Adrenal gland (tissue), 12 donors: ENCODE data around the gene FYTTD1. TPM values are rescaled to one million over a fixed set of nuclear protein-coding genes. Genes with fewer than 3 reads are reported as not detected.

ENCODE experiments used
- DNase-seq, 7 donors: peaks; one replicate each; pipeline ENCODE4 v3.0.0-alpha.2; 2019 to 2020
- H3K27ac ChIP-seq, 5 donors: fragments of 200-600 bp; sonication (generic) in 4 of 5; 1 replicate in 3 of 5; 2 replicates in 2 of 5; pipeline versions ENCODE4 v1.5.1 to v1.8.0; 2016 to 2020; ENCODE audit warnings: mild to moderate bottlenecking in 1 of 5
- H3K27me3 ChIP-seq: fragments of 200-600 bp; 2 replicates; pipeline ENCODE4 v1.8.0; 2021
- H3K36me3 ChIP-seq, 2 donors: fragments of 200-600 bp; replicated peaks in 1 of 2; 1 replicate in 1 of 2; 2 replicates in 1 of 2; pipeline versions ENCODE4 v1.5.1 to v1.8.0; 2018 to 2022
- H3K4me1 ChIP-seq, 2 donors: fragments of 200-600 bp; replicated peaks in 1 of 2; 1 replicate in 1 of 2; 2 replicates in 1 of 2; pipeline versions ENCODE4 v1.5.1 to v1.8.0; 2018 to 2021
- H3K4me3 ChIP-seq, 4 donors: fragments of 200-600 bp; sonication (generic) in 3 of 4; one replicate each; pipeline ENCODE4 v1.5.1; 2016 to 2018
- H3K9me3 ChIP-seq, 3 donors: fragments of 200-600 bp; sonication (generic) in 1 of 3; replicated peaks in 1 of 3; 1 replicate in 2 of 3; 2 replicates in 1 of 3; pipeline versions ENCODE4 v1.5.1 to v1.8.0; 2016 to 2021
- CTCF ChIP-seq, 6 experiments: fragments of 450-650 bp in 4 of 6; fragments of 200-600 bp in 2 of 6; sonication (generic) in 1 of 6; IDR thresholded peaks; 1 replicate in 5 of 6; 2 replicates in 1 of 6; pipeline versions ENCODE4 v1.5.1 to v1.8.0; 2016 to 2021; ENCODE audit warnings: antibody characterized with exemption in 6 of 6, mild to moderate bottlenecking in 2 of 6, moderate library complexity in 1 of 6
- POLR2A ChIP-seq, 2 donors: fragments of 450-650 bp; IDR thresholded peaks; one replicate each; pipeline ENCODE4 v1.6.1; 2017; ENCODE audit warnings: antibody characterized with exemption in 2 of 2, mild to moderate bottlenecking in 2 of 2, moderate library complexity in 1 of 2
- WGBS, 4 donors: extraction: QIAGEN DNeasy Blood & Tissue Kit in 2 of 4; methylation state at CpG; one replicate each; pipeline versions ENCODE4 v1.1.5 to v1.1.7; 2013 to 2017; 5-methylcytosine and 5-hydroxymethylcytosine counted together
- intact Hi-C, 2 donors: fragments of 100-400 bp; cut with DNase I; formaldehyde crosslinking; loops; one replicate each; pipeline versions ENCODE4 v1.14.1 to v1.15.0; 2022 to 2023
- polyA plus RNA-seq, 3 donors: library from polyadenylated mRNA; stranded (reverse); fragments of 200-250 nt in 2 of 3; fragments of 350-450 nt in 1 of 3; fragmentation: Illumina TruSeq in 1 of 3; extraction: RNeasy Lipid Tissue Mini Kit (QIAGEN cat#74804) in 1 of 3; gene quantifications; one replicate each; pipeline ENCODE4 v1.2.3, GENCODE V29; 2013 to 2014
- total RNA-seq, 9 donors: library from RNA; depleted of rRNA in 4 of 9; stranded (reverse); fragments of >200 nt in 4 of 9; fragments of 120-200 nt in 1 of 9; fragmentation: NEBNext Ultra II Directional in 1 of 9; extraction: Animal tissue kit (Norgen Biotek cat#: 25700) in 1 of 9; gene quantifications; one replicate each; pipeline versions ENCODE4 v1.1.0 to v1.2.4, GENCODE V29; 2013 to 2023
- donor health status: healthy with polysubstance abuse.
- donor health status: Bipolar disorder and iron deficiency.
- donor health status: DM: yes; HTN: yes; CAD: no.
- donor health status: DM: no; HTN: no; CAD: no.
- donor health status: DM: no; HTN: no; CAD: no.
- donor health status: DM: yes; HTN: yes; CAD: no.

FYTTD1 gene
- total and polyA plus RNA-seq, 12 donors: 10.1 to 70.4 (median 45.6) TPM

GRCh38 chr3:197734667-197735318 is 14.9 kb upstream of the FYTTD1 start:
- H3K4me3 ChIP-seq: no peak overlapping the region
- H3K36me3 ChIP-seq: no peaks in the 10 kb centered on the region
- intact Hi-C loops: no loop called here
- no peaks in the 10 kb centered on the region for H3K9me3 ChIP-seq
- H3K27me3 ChIP-seq: no peaks in the 10 kb centered on the region
- peak overlapping the region in 2 of 5 donors; percentile 20 to 47 for H3K27ac ChIP-seq
- no peak for TF ChIP-seq CTCF (IDR thresholded peaks at IDR 0.05)
- TF ChIP-seq POLR2A (IDR thresholded peaks at IDR 0.05): no peak
- peaks cover 0 to 18% of the 10 kb centered on the region in 2 donors for H3K4me1 ChIP-seq
- DNase-seq: no peak
- 75 to 87% (median 83%) methylated on average over 7 of the region's 7 CpGs for WGBS, 4 donors

GRCh38 chr3:197736010-197736490 is 13.6 kb upstream of the FYTTD1 start:
- Histone ChIP-seq H3K27me3 (no peaks in the 10 kb centered on the region), H3K4me3 (peak overlapping the region in 3 of 4 donors; percentile 31 to 90 (median 73)), H3K36me3 (no peaks in the 10 kb centered on the region), H3K27ac (peak overlapping the region; percentile 71 to 92 (median 82)), H3K9me3 (no peaks in the 10 kb centered on the region), H3K4me1 (peaks cover 0 to 18% of the 10 kb centered on the region in 2 donors)
- WGBS, 4 donors: 0 to 1% (median 1%) methylated on average over 14 to 17 of the region's 17 CpGs
- TF ChIP-seq POLR2A (IDR thresholded peaks at IDR 0.05) (no peak), CTCF (IDR thresholded peaks at IDR 0.05) (no peak)
- intact Hi-C loops: no loop called here
- DNase-seq: peak in 3 of 7 donors; percentile 29 to 64 (median 32)

GRCh38 chr3:197736491-197737318 is 13.0 kb upstream of the FYTTD1 start, which contains the start of gene RUBCN:
Gene RUBCN (minus strand): TSS chr3:197736904. CDS start chr3:197736719, 185 bp downstream.
- no peaks in the 10 kb centered on the region for H3K36me3 ChIP-seq
- peak; percentile 95 to 97 (median 96) for DNase-seq
- WGBS, 4 donors: 0 to 2% (median 0%) methylated on average over 8 to 92 of the region's 92 CpGs
- intact Hi-C loops: no loop called here
- peaks cover 0 to 18% of the 10 kb centered on the region in 2 donors for H3K4me1 ChIP-seq
- H3K27ac ChIP-seq: peak within 1 kb of the TSS; percentile 71 to 92 (median 82)
- TF ChIP-seq POLR2A (IDR thresholded peaks at IDR 0.05) (peak in 1 of 2 donors; percentile 71), CTCF (IDR thresholded peaks at IDR 0.05) (peak in 1 of 6 experiments; percentile 1)
- H3K4me3 ChIP-seq: peak within 1 kb of the TSS; percentile 31 to 90 (median 59)
- no peaks in the 10 kb centered on the region for H3K9me3 ChIP-seq
- H3K27me3 ChIP-seq: no peaks in the 10 kb centered on the region

GRCh38 chr3:197737319-197737649 is 12.4 kb upstream of the FYTTD1 start:
- Histone ChIP-seq H3K27me3 (no peaks in the 10 kb centered on the region), H3K27ac (peak overlapping the region; percentile 39 to 92 (median 53)), H3K4me3 (peak overlapping the region; percentile 25 to 90 (median 50)), H3K9me3 (no peaks in the 10 kb centered on the region), H3K36me3 (no peaks in the 10 kb centered on the region), H3K4me1 (peaks cover 0 to 18% of the 10 kb centered on the region in 2 donors)
- intact Hi-C loops: no loop called here
- 0 to 5% (median 1%) methylated on average over 6 of the region's 6 CpGs for WGBS, 4 donors
- DNase-seq: no peak
- TF ChIP-seq POLR2A (IDR thresholded peaks at IDR 0.05): no peak
- TF ChIP-seq CTCF (IDR thresholded peaks at IDR 0.05): no peak
